H1 (cell line): ENCODE measurements around the gene HDHD5. TPM values are rescaled to one million over a fixed set of nuclear protein-coding genes. Genes with fewer than 3 reads are reported as not detected.

ENCODE experiments used
- CTCF ChIA-PET: fragments of 300-600 bp; sonication (Branson Sonifier 250); formaldehyde crosslinking; loops from one replicate; lab custom pipeline; 2021; ENCODE audit not compliant: partially characterized antibody; lab: Charles Lee
- POLR2A ChIA-PET: fragments of 300-600 bp; sonication (Branson Sonifier 250); formaldehyde crosslinking; loops from one replicate; lab custom pipeline; 2021; ENCODE audit warnings: inconsistent platforms; ENCODE audit not compliant: partially characterized antibody; lab: Charles Lee
- DNase-seq, 2 experiments: peaks; one replicate each; pipeline versions ENCODE4 v3.0.0 to v3.0.0-alpha.2; 2010 to 2022; ENCODE audit warnings: low spot score in 2 of 2, low read depth in 1 of 2, mixed read lengths in 1 of 2
- FAIRE-seq: peaks from 2 replicates; lab custom pipeline; 2011; peaks lifted over from hg19 to GRCh38; lab: Jason Lieb, UNC
- H2AFZ ChIP-seq: 2 replicates; pipeline ENCODE4 v1.8.1; 2012; ENCODE audit warnings: low read length, inconsistent platforms
- H2AK5ac ChIP-seq: 2 replicates; pipeline ENCODE4 v1.6.1; 2013; ENCODE audit warnings: low read depth, low read length
- H2BK120ac ChIP-seq: replicated peaks from 2 replicates; pipeline ENCODE3; 2013; ENCODE audit warnings: low read depth, low read length, inconsistent platforms
- H2BK12ac ChIP-seq: 2 replicates; pipeline ENCODE4 v1.6.1; 2013; ENCODE audit warnings: low read depth, low read length
- H2BK15ac ChIP-seq: 2 replicates; pipeline ENCODE4 v1.6.1; 2013; ENCODE audit warnings: low read length
- H2BK20ac ChIP-seq: 2 replicates; pipeline ENCODE4 v1.6.1; 2013; ENCODE audit warnings: low read length
- H2BK5ac ChIP-seq: 2 replicates; pipeline ENCODE4 v1.6.1; 2013; ENCODE audit warnings: low read depth, low read length
- H3K14ac ChIP-seq: 2 replicates; pipeline ENCODE4 v1.6.1; 2013; ENCODE audit warnings: inconsistent platforms; ENCODE audit not compliant: insufficient read length
- H3K18ac ChIP-seq: 2 replicates; pipeline ENCODE4 v1.6.1; 2013; ENCODE audit warnings: low read length; ENCODE audit errors: extremely low read depth
- H3K23ac ChIP-seq: 2 replicates; pipeline ENCODE4 v1.6.1; 2013; ENCODE audit warnings: inconsistent platforms; ENCODE audit not compliant: insufficient read length
- H3K23me2 ChIP-seq: 2 replicates; pipeline ENCODE4 v1.6.1; 2013; ENCODE audit warnings: low read depth, low read length
- H3K27ac ChIP-seq: 2 replicates; pipeline ENCODE4 v1.6.1; 2011; ENCODE audit warnings: low read depth, low read length, inconsistent platforms
- H3K27me3 ChIP-seq, 4 experiments: replicated peaks in 1 of 4; 1 replicate in 1 of 4; 2 replicates in 3 of 4; pipeline versions ENCODE4 v1.6.1 to v1.8.1; 2011 to 2013; ENCODE audit warnings: low read length in 3 of 4, mild to moderate bottlenecking in 3 of 4, inconsistent platforms in 2 of 4, mixed read lengths in 2 of 4, moderate library complexity in 1 of 4; ENCODE audit not compliant: control insufficient read depth in 3 of 4, insufficient read depth in 3 of 4; ENCODE audit errors: extremely low read depth in 1 of 4
- H3K36me3 ChIP-seq, 4 experiments: 2 replicates each; pipeline versions ENCODE4 v1.6.1 to v1.8.1; 2011 to 2013; ENCODE audit warnings: mild to moderate bottlenecking in 4 of 4, low read length in 3 of 4, moderate library complexity in 2 of 4, control low read depth in 1 of 4, inconsistent platforms in 1 of 4; ENCODE audit not compliant: insufficient read depth in 4 of 4, control insufficient read depth in 2 of 4
- H3K4ac ChIP-seq: replicated peaks from 2 replicates; pipeline ENCODE3; 2013; ENCODE audit warnings: low read length, low read depth, mixed read lengths, inconsistent platforms; ENCODE audit not compliant: insufficient read length
- H3K4me1 ChIP-seq, 4 experiments: replicated peaks in 1 of 4; 1 replicate in 1 of 4; 2 replicates in 3 of 4; pipeline versions ENCODE4 v1.6.1 to v1.8.1; 2011 to 2013; ENCODE audit warnings: low read length in 3 of 4, inconsistent platforms in 2 of 4, mixed read lengths in 1 of 4; ENCODE audit not compliant: insufficient read depth in 4 of 4, control insufficient read depth in 3 of 4
- H3K4me2 ChIP-seq, 2 experiments: 2 replicates each; pipeline versions ENCODE4 v1.6.1 to v1.8.1; 2011 to 2013; ENCODE audit warnings: low read depth in 2 of 2, low read length in 2 of 2, control low read depth in 1 of 2, inconsistent platforms in 1 of 2, mild to moderate bottlenecking in 1 of 2; ENCODE audit not compliant: insufficient read depth in 1 of 2
- H3K4me3 ChIP-seq, 4 experiments: fragments of 200-600, 300-600 bp in 1 of 4; sonication (generic), shearing (Covaris generic), sonication (Bioruptor Twin) in 1 of 4; 2 replicates each; pipeline versions ENCODE4 v1.5.1 to v1.8.1; 2011 to 2016; ENCODE audit warnings: low read length in 4 of 4, low read depth in 3 of 4, control low read depth in 2 of 4, inconsistent platforms in 2 of 4, mild to moderate bottlenecking in 2 of 4, mixed read lengths in 1 of 4, moderate library complexity in 1 of 4; ENCODE audit not compliant: insufficient read depth in 2 of 4; ENCODE audit errors: extremely low read depth in 1 of 4
- H3K56ac ChIP-seq: replicated peaks from 2 replicates; pipeline ENCODE3; 2013; ENCODE audit warnings: low read depth, mild to moderate bottlenecking, mixed read lengths, low read length, inconsistent platforms; ENCODE audit not compliant: insufficient read length
- H3K79me1 ChIP-seq: 2 replicates; pipeline ENCODE4 v1.6.1; 2013; ENCODE audit warnings: low read depth, low read length, control low read depth
- H3K79me2 ChIP-seq, 2 experiments: 2 replicates each; pipeline versions ENCODE4 v1.6.1 to v1.8.1; 2012 to 2013; ENCODE audit warnings: low read length in 2 of 2, mild to moderate bottlenecking in 2 of 2, inconsistent platforms in 1 of 2; ENCODE audit not compliant: insufficient read depth in 2 of 2, control insufficient read depth in 1 of 2
- H3K9ac ChIP-seq, 4 experiments: replicated peaks in 1 of 4; 1 replicate in 1 of 4; 2 replicates in 3 of 4; pipeline versions ENCODE4 v1.6.1 to v1.8.1; 2011 to 2013; ENCODE audit warnings: low read depth in 3 of 4, low read length in 3 of 4, control low read depth in 2 of 4, mild to moderate bottlenecking in 2 of 4, moderate library complexity in 2 of 4, inconsistent platforms in 1 of 4; ENCODE audit errors: extremely low read depth in 1 of 4
- H3K9me3 ChIP-seq, 2 experiments: 2 replicates each; pipeline versions ENCODE4 v1.6.1 to v1.8.1; 2012 to 2013; ENCODE audit warnings: mild to moderate bottlenecking in 2 of 2, moderate library complexity in 2 of 2, control low read depth in 1 of 2, inconsistent platforms in 1 of 2, low read depth in 1 of 2, low read length in 1 of 2, mixed read lengths in 1 of 2; ENCODE audit not compliant: insufficient read depth in 2 of 2
- H4K20me1 ChIP-seq, 2 experiments: replicated peaks in 1 of 2; 2 replicates each; pipeline versions ENCODE3 to v1.8.1; 2011 to 2013; ENCODE audit warnings: inconsistent platforms in 2 of 2, low read length in 2 of 2, mild to moderate bottlenecking in 1 of 2; ENCODE audit not compliant: insufficient read depth in 2 of 2, control insufficient read depth in 1 of 2
- H4K5ac ChIP-seq: 2 replicates; pipeline ENCODE4 v1.6.1; 2013; ENCODE audit warnings: low read length, low read depth, mixed read lengths, inconsistent platforms; ENCODE audit not compliant: insufficient read length
- H4K8ac ChIP-seq: 2 replicates; pipeline ENCODE4 v1.8.0; 2013; ENCODE audit warnings: mild to moderate bottlenecking, moderate library complexity, low read length, inconsistent platforms; ENCODE audit not compliant: insufficient read depth; ENCODE audit errors: extremely low read depth
- H4K91ac ChIP-seq: replicated peaks from 2 replicates; pipeline ENCODE3; 2013; ENCODE audit warnings: low read length, mixed read lengths, inconsistent platforms; ENCODE audit not compliant: insufficient read length
- CBX8 ChIP-seq: fragments of 300-800, 300-1000 bp; sonication (generic); IDR thresholded peaks from 2 replicates; pipeline ENCODE4 v1.7.1; 2016; ENCODE audit warnings: low read depth, low read length, borderline replicate concordance
- CTCF ChIP-seq, 3 experiments: IDR thresholded peaks; 1 replicate in 2 of 3; 2 replicates in 1 of 3; pipeline versions ENCODE4 v1.5.1 to v1.6.1; 2011; ENCODE audit warnings: low read length in 3 of 3, mild to moderate bottlenecking in 3 of 3, inconsistent platforms in 2 of 3, low read depth in 1 of 3, moderate library complexity in 1 of 3; ENCODE audit not compliant: insufficient read depth in 1 of 3; ENCODE audit errors: control extremely low read depth in 1 of 3
- KDM1A ChIP-seq: fragments of 200-600, 300-600 bp; sonication (generic); IDR thresholded peaks from 2 replicates; pipeline ENCODE4 v1.7.1; 2016; ENCODE audit warnings: mild to moderate bottlenecking, low read length, borderline replicate concordance
- POLR2A ChIP-seq, 2 experiments: IDR thresholded peaks; 1 replicate in 1 of 2; 2 replicates in 1 of 2; pipeline ENCODE4 v1.6.1; 2011; ENCODE audit warnings: low read depth in 2 of 2, low read length in 2 of 2, mild to moderate bottlenecking in 2 of 2; ENCODE audit errors: control extremely low read depth in 1 of 2
- RFX5 ChIP-seq: IDR thresholded peaks from 2 replicates; pipeline ENCODE4 v1.6.1; 2011; ENCODE audit warnings: low read depth, low read length, improper control_type of control experiment, borderline replicate concordance
- TAF1 ChIP-seq: IDR thresholded peaks from 2 replicates; pipeline ENCODE4 v1.6.1; 2011; ENCODE audit warnings: mild to moderate bottlenecking, low read depth, low read length
- TEAD4 ChIP-seq: IDR thresholded peaks from 2 replicates; pipeline ENCODE4 v1.6.1; 2012; ENCODE audit warnings: low read depth, low read length, inconsistent platforms, mixed read lengths
- USF2 ChIP-seq: IDR thresholded peaks from 2 replicates; pipeline ENCODE4 v1.6.1; 2011; ENCODE audit warnings: low read length, improper control_type of control experiment
- ZNF274 ChIP-seq: IDR thresholded peaks from 2 replicates; pipeline ENCODE4 v1.7.0; 2012; ENCODE audit warnings: low read length, borderline replicate concordance; ENCODE audit errors: extremely low read depth
- WGBS, 2 experiments: shearing (Covaris generic) in 1 of 2; methylation state at CpG; one replicate each; pipeline versions ENCODE4 v1.1.6 to v1.1.7; 2013 to 2015; ENCODE audit warnings: low lambda C conversion rate in 2 of 2, mixed read lengths in 2 of 2, inconsistent platforms in 1 of 2, low coverage in 1 of 2, missing lambda C conversion rate in 1 of 2; ENCODE audit not compliant: insufficient replicate concordance in 2 of 2, insufficient coverage in 1 of 2, insufficient read length in 1 of 2; ENCODE audit errors: extremely low coverage in 1 of 2, missing lambda C conversion rate in 1 of 2; 5-methylcytosine and 5-hydroxymethylcytosine counted together
- polyA plus RNA-seq, 7 experiments: library from polyadenylated mRNA; depleted of rRNA in 3 of 7; stranded (reverse) in 5 of 7; unstranded in 2 of 7; fragments of >200 nt in 5 of 7; fragments of 200-250 nt in 2 of 7; gene quantifications; 1 replicate in 5 of 7; 2 replicates in 1 of 7; 4 replicates in 1 of 7; pipeline versions ENCODE4 v1.2.1 to v1.2.3, GENCODE V29; 2011 to 2013; ENCODE audit warnings: missing spikeins in 2 of 7, mixed read lengths in 2 of 7
- total RNA-seq: library from RNA; stranded (reverse); fragmentation: NEBNext Ultra II Directional; extraction: Animal tissue kit (Norgen Biotek cat#: 25700); gene quantifications from 2 replicates; pipeline ENCODE4 v1.2.1, GENCODE V29; 2021

HDHD5 gene
- total and polyA plus RNA-seq, 2 of the 8 experiments (the other 6 are each of a cell fraction or from before 2014, with no cell fraction given): 68.3 to 123 TPM

GRCh38 chr22:17164392-17165024, 5.4 kb upstream of the HDHD5 start:
- no peak overlapping the region for H2BK12ac ChIP-seq
- TF ChIP-seq TEAD4 (peak; percentile 78), POLR2A (IDR thresholded peaks at IDR 0.05; ENCODE audit: control extremely low read depth in 1 of 2, low read depth in 2 of 2, low read length in 2 of 2) (no peak), ZNF274 (no peak), KDM1A (peak; percentile 86; the same call in 1 of the 2 replicates), CTCF (IDR thresholded peaks at IDR 0.05; ENCODE audit: control extremely low read depth in 1 of 3, insufficient read depth in 1 of 3, low read depth in 1 of 3, low read length in 3 of 3) (peak; percentile 8 to 64 (median 46); a peak in 3 of 4 replicates), USF2 (no peak), CBX8 (no peak), TAF1 (no peak), RFX5 (no peak)

More at GRCh38 chr22:17164392-17165024, 5.4 kb upstream of the HDHD5 start:
- Histone ChIP-seq H3K56ac (no peak overlapping the region), H3K18ac (no peak overlapping the region; the same call in 1 of the 2 replicates), H4K91ac (no peak overlapping the region), H2BK5ac (no peak overlapping the region), H4K8ac (no peak overlapping the region), H3K4me3 (no peak overlapping the region), H4K5ac (no peak overlapping the region), H2AK5ac (0 out of 2 replicates have a peak overlapping the region, but pooled peaks have one; percentile 17), H3K27ac (no peak overlapping the region), H3K4ac (no peak overlapping the region), H3K9ac (no peak overlapping the region), H3K23me2 (0 out of 2 replicates have a peak, but pooled peaks cover 2% of the 10 kb centered on the region), H3K4me1 (peaks cover 0 to 3% (median 2%) of the 10 kb centered on the region in 4 experiments; a peak in 2 of 7 replicates), H2BK20ac (no peak overlapping the region), H3K36me3 (no peaks in the 10 kb centered on the region), H4K20me1 (no peaks in the 10 kb centered on the region), H2BK120ac (no peak overlapping the region), H3K23ac (no peak overlapping the region), H3K27me3 (0 out of 7 replicates have a peak, but pooled peaks cover 0 to 4% (median 0%) of the 10 kb centered on the region in 4 experiments), H3K14ac (no peak overlapping the region), H3K79me1 (no peaks in the 10 kb centered on the region), H3K79me2 (no peaks in the 10 kb centered on the region), H3K4me2 (no peak overlapping the region), H3K9me3 (no peaks in the 10 kb centered on the region), H2AFZ (no peak overlapping the region), H2BK15ac (no peak overlapping the region)
- POLR2A ChIA-PET: no interaction called here
- 73% methylated on average over 3 of the region's 3 CpGs; no CpG with 5 or more reads in 1 of the 2 experiments for WGBS, 2 experiments
- FAIRE-seq (peak; percentile 92), DNase-seq (no peak)
- CTCF ChIA-PET: interaction anchor here (0.6 to 2.1 kb wide), 28 partner anchors 9 to 414 kb away, joined by 3 to 7 read pairs (median 3); no protein-coding TSS in a partner anchor
